ENCODE data around the gene PDE6H. TPM values are rescaled to one million over a fixed set of nuclear protein-coding genes. Genes with fewer than 3 reads are reported as not detected.

PDE6H gene
- not detected for total RNA-seq

- H3K27ac Mint-ChIP-seq: no peak within 1 kb of the TSS
- no peak within 1 kb of the TSS for H3K4me3 Mint-ChIP-seq
Observed at GRCh38 chr12:14972816-14973215, at the start of gene PDE6H. Gene PDE6H, plus strand, starts transcription at chr12:14973042. Its CDS starts 4,971 bp downstream, at chr12:14978013.

GRCh38 chr12:14923944-14924343, 48.9 kb upstream of the PDE6H start:
- DNase-seq: no peak
- peaks cover 16% of the 10 kb centered on the region for H3K36me3 Mint-ChIP-seq

More at GRCh38 chr12:14972816-14973215, at the start of gene PDE6H:
- Mint-ChIP-seq H3K27me3 (no peaks in the 10 kb centered on the region), H3K36me3 (peaks cover 3% of the 10 kb centered on the region), H3K9me3 (peaks cover 5% of the 10 kb centered on the region), H3K4me1 (peaks cover 34% of the 10 kb centered on the region)
- DNase-seq: no peak

GRCh38 chr12:14924541-14924940, 48.3 kb upstream of the PDE6H start:
- H3K36me3 Mint-ChIP-seq: peaks cover 16% of the 10 kb centered on the region
- H3K4me1 Mint-ChIP-seq: peaks cover 17% of the 10 kb centered on the region
- H3K9me3 Mint-ChIP-seq: no peaks in the 10 kb centered on the region
- no peak overlapping the region for H3K4me3 Mint-ChIP-seq
- H3K27ac Mint-ChIP-seq: no peak overlapping the region
- no peaks in the 10 kb centered on the region for H3K27me3 Mint-ChIP-seq
- no peak for DNase-seq

More at GRCh38 chr12:14923944-14924343, 48.9 kb upstream of the PDE6H start:
- Mint-ChIP-seq H3K27ac (no peak overlapping the region), H3K9me3 (no peaks in the 10 kb centered on the region), H3K27me3 (no peaks in the 10 kb centered on the region), H3K4me1 (peaks cover 17% of the 10 kb centered on the region), H3K4me3 (no peak overlapping the region)

GRCh38 chr12:14927267-14927666, 45.6 kb upstream of the PDE6H start:
- Mint-ChIP-seq H3K27ac (no peak overlapping the region), H3K27me3 (no peaks in the 10 kb centered on the region), H3K4me3 (no peak overlapping the region), H3K4me1 (no peaks in the 10 kb centered on the region), H3K9me3 (no peaks in the 10 kb centered on the region), H3K36me3 (peaks cover 2% of the 10 kb centered on the region)
- DNase-seq: no peak

DNA sequence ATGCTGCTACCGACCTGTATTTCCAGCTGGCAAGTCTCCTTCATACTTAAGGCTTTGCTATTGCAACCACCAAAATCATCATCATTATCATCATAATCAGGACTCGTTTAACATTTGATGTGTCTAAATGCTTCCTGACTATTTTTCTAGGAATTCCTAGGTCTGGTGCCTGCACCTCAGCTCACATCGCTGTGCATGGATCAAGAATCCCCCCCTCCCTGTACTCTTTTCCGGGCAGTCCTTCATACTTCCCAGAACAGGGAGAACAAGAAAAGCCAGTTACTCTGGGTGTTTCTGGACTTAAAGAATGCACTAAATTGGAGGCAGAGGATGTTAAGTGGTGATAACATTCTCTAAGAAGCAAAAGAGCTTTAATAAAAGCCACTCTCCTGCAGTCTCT, 43.9 kb upstream of the PDE6H start:
- H3K36me3 Mint-ChIP-seq: peaks cover 11% of the 10 kb centered on the region

GRCh38 chr12:14930299-14930698, 42.5 kb upstream of the PDE6H start:
- Mint-ChIP-seq H3K4me3 (no peak overlapping the region), H3K4me1 (peaks cover 10% of the 10 kb centered on the region), H3K27me3 (no peaks in the 10 kb centered on the region), H3K36me3 (peaks cover 16% of the 10 kb centered on the region), H3K9me3 (no peaks in the 10 kb centered on the region), H3K27ac (no peak overlapping the region)
- DNase-seq: no peak

More for the DNA sequence above, 43.9 kb upstream of the PDE6H start:
- H3K9me3 Mint-ChIP-seq: no peaks in the 10 kb centered on the region
- no peak for DNase-seq
- H3K4me3 Mint-ChIP-seq: no peak overlapping the region
- H3K27ac Mint-ChIP-seq: no peak overlapping the region
- H3K4me1 Mint-ChIP-seq: peaks cover 4% of the 10 kb centered on the region
- no peaks in the 10 kb centered on the region for H3K27me3 Mint-ChIP-seq

DNA sequence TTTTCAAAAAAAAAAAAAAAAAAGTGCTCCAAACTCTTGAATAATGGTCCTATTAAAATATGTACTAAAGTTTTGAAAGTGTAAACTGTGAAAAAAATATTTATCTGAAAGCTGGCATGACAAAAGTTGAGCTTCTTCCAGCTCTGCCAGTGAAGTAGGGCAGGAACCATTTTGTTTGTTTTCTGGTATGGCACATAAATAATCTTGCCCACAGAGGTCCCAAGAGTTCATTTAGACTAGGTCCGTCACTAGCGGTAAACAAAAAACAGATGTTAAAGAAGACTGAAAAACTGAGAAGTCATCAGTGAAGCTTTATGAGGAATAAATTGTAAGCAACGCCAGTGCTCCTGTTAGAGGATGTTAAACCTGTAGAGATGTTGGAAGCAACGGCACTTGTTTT, 41.5 kb upstream of the PDE6H start:
- Mint-ChIP-seq H3K4me3 (no peak overlapping the region), H3K9me3 (no peaks in the 10 kb centered on the region), H3K36me3 (peaks cover 20% of the 10 kb centered on the region), H3K27me3 (no peaks in the 10 kb centered on the region), H3K27ac (no peak overlapping the region), H3K4me1 (peaks cover 12% of the 10 kb centered on the region)
- DNase-seq: no peak

- no peaks in the 10 kb centered on the region for H3K9me3 Mint-ChIP-seq
- H3K27ac Mint-ChIP-seq: no peak overlapping the region
- H3K4me1 Mint-ChIP-seq: peaks cover 17% of the 10 kb centered on the region
- H3K36me3 Mint-ChIP-seq: peaks cover 25% of the 10 kb centered on the region
- no peak for DNase-seq
- H3K27me3 Mint-ChIP-seq: no peaks in the 10 kb centered on the region
- H3K4me3 Mint-ChIP-seq: no peak overlapping the region
Observed at GRCh38 chr12:14931791-14932560, 40.9 kb upstream of the PDE6H start.

- H3K27me3 Mint-ChIP-seq: no peaks in the 10 kb centered on the region
- no peak for DNase-seq
- H3K9me3 Mint-ChIP-seq: peaks cover 1% of the 10 kb centered on the region
- H3K27ac Mint-ChIP-seq: no peak overlapping the region
- peaks cover 48% of the 10 kb centered on the region for H3K36me3 Mint-ChIP-seq
- peaks cover 33% of the 10 kb centered on the region for H3K4me1 Mint-ChIP-seq
- no peak overlapping the region for H3K4me3 Mint-ChIP-seq
Observed at GRCh38 chr12:14934511-14934910, 38.3 kb upstream of the PDE6H start.

DNA sequence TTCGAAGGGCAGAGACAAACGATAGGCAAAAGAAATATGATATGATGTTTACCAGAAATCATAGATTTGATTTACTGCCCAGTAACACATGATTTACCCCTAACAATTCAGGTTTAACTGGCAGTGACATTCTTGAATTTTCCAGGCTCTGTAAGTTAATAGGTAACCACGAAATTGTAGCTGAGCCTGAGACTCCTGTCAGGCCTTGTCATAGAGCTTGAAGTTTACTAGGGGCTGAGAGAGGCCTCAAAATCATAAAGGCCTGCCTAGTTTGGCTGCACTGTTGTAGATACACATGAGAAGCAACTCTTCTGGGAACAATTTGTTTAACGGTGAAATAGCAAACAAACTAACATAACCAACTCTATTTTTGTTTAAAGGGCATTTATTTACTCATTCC, 37.8 kb upstream of the PDE6H start:
- Mint-ChIP-seq H3K27ac (no peak overlapping the region), H3K36me3 (peaks cover 53% of the 10 kb centered on the region), H3K4me1 (peaks cover 38% of the 10 kb centered on the region), H3K4me3 (no peak overlapping the region), H3K27me3 (no peaks in the 10 kb centered on the region), H3K9me3 (peaks cover 3% of the 10 kb centered on the region)
- no peak for DNase-seq

DNA sequence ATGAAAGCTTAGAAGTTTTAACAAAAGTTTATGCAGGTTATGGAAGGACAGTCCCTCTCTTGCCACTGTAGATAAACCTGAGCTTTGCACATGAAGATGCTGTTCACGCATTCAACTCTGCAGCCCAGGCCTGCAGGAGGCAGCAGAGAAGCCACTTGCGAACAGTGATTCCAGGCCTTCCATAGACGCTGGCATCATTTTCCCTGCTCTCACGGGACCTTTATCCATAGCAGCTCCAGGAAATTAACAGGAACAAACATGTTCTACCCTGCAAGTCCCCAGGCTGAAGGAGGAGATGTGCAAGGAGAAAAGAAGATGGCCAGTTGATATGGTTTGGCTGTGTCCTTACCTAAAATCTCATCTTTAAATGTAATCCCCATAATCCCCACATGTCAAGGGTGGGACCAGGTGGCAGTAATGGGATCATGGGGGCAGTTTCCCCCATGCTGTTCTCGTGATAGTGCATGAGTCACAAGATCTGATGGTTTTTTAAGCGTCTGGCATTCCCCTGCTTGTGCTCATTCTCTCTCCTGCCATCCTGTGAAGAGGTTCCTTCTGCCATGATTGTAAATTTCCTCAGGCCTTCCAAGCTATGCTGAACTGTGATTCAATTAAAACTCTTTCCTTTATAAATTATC, 36.5 kb upstream of the PDE6H start:
- no peak overlapping the region for H3K4me3 Mint-ChIP-seq
- peaks cover 48% of the 10 kb centered on the region for H3K4me1 Mint-ChIP-seq
- H3K27ac Mint-ChIP-seq: peak overlapping the region; percentile 42
- H3K9me3 Mint-ChIP-seq: peaks cover 6% of the 10 kb centered on the region
- no peaks in the 10 kb centered on the region for H3K27me3 Mint-ChIP-seq
- no peak for DNase-seq
- peaks cover 67% of the 10 kb centered on the region for H3K36me3 Mint-ChIP-seq

- Mint-ChIP-seq H3K27ac (peak overlapping the region; percentile 42), H3K36me3 (peaks cover 72% of the 10 kb centered on the region), H3K27me3 (no peaks in the 10 kb centered on the region), H3K9me3 (peaks cover 6% of the 10 kb centered on the region), H3K4me3 (no peak overlapping the region), H3K4me1 (peaks cover 48% of the 10 kb centered on the region)
- DNase-seq: no peak
Observed at GRCh38 chr12:14937014-14937413, 35.8 kb upstream of the PDE6H start.

DNA sequence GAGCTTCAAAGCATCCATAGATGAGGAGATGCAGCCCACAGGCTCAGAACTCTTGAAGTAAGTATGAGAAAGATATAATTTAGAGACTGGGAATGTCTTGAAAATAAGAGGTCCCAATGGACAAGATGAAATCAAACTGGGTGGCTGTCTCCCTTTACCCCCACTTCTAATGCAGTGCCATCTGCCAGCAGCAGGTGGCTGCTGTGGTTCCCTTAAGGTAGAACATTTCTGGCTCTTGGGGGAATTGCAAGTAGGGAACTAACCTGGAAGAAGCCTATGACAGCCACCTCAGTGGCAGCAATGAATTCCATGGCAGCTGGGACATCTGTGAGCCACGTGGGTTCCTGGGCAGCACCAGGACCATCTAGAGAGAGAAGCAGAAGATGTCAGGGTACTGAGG, 35.2 kb upstream of the PDE6H start:
- H3K27ac Mint-ChIP-seq: peak overlapping the region; percentile 36
- no peak for DNase-seq

DNA sequence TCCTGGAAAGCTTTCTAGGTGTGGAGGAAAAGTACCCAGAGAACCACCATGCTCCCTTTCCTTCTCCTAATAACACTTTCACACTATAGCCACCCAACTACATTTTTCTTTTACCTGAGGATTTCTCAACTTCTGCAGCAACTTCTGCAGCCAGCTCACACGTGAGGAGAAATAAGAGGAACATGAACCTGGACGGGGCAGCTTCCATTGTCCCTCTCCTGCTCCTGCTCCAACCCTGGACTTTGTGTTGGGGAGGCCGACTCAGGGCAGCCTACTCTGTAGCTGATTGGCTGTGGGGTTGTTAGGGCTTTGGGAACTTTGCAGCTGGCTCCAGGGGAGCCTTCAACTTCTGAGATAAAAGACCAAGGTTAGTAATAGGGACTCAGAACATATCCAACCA, 34.5 kb upstream of the PDE6H start, which contains the start of gene ERP27:
ERP27 (minus strand) TSS at position 237 of the 400 bp plus-strand sequence; CDS start at position 208, 29 bp downstream.
- peaks cover 48% of the 10 kb centered on the region for H3K4me1 Mint-ChIP-seq
- H3K9me3 Mint-ChIP-seq: peaks cover 6% of the 10 kb centered on the region
- peaks cover 73% of the 10 kb centered on the region for H3K36me3 Mint-ChIP-seq
- peak within 1 kb of the TSS; percentile 84 for H3K27ac Mint-ChIP-seq
- no peaks in the 10 kb centered on the region for H3K27me3 Mint-ChIP-seq
- DNase-seq: no peak
- H3K4me3 Mint-ChIP-seq: no peak within 1 kb of the TSS

More for the DNA sequence above, 35.2 kb upstream of the PDE6H start:
- Mint-ChIP-seq H3K36me3 (peaks cover 75% of the 10 kb centered on the region), H3K9me3 (peaks cover 6% of the 10 kb centered on the region), H3K4me3 (no peak overlapping the region), H3K27me3 (no peaks in the 10 kb centered on the region), H3K4me1 (peaks cover 48% of the 10 kb centered on the region)

DNA sequence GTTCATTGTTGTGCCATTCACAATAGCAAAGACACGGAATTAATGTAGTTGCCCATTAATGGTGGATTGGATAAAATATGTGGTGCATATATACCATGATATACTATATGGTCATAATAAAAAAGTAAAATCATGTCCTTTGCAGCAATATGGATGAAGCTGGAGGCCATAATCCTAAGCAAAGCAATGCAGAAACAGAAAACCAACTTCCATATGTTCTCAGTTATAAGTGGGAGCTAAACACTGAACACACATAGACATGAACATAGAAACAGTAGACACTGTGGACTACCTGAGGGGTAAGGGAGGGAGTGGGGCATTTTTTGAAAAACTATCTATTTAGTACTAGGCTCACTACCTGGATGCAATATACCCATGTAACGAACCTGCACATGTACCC, 31.5 kb upstream of the PDE6H start:
- Mint-ChIP-seq H3K27me3 (no peaks in the 10 kb centered on the region), H3K4me1 (peaks cover 48% of the 10 kb centered on the region), H3K4me3 (no peak overlapping the region), H3K27ac (no peak overlapping the region), H3K36me3 (peaks cover 84% of the 10 kb centered on the region), H3K9me3 (peaks cover 6% of the 10 kb centered on the region)
- no peak for DNase-seq
